IPS-18c (cell line): Measurements from ENCODE around the gene MTO1.
"Not testable (repeated sequence)": the region's sequence is repeated elsewhere in the genome, so short reads cannot be mapped to it uniquely, and the experiment has no call there.

ENCODE experiments used
- H3K4me3 ChIP-seq: 2 replicates; pipeline ENCODE4 v1.7.0; 2013; ENCODE audit warnings: low read depth, mild to moderate bottlenecking, low read length, moderate library complexity; ENCODE audit not compliant: insufficient read depth
- H3K9me3 ChIP-seq: one replicate; pipeline ENCODE4 v1.6.1; 2013; ENCODE audit warnings: mild to moderate bottlenecking, low read length, moderate library complexity; ENCODE audit not compliant: control insufficient read depth, insufficient read depth

Gene MTO1

DNA sequence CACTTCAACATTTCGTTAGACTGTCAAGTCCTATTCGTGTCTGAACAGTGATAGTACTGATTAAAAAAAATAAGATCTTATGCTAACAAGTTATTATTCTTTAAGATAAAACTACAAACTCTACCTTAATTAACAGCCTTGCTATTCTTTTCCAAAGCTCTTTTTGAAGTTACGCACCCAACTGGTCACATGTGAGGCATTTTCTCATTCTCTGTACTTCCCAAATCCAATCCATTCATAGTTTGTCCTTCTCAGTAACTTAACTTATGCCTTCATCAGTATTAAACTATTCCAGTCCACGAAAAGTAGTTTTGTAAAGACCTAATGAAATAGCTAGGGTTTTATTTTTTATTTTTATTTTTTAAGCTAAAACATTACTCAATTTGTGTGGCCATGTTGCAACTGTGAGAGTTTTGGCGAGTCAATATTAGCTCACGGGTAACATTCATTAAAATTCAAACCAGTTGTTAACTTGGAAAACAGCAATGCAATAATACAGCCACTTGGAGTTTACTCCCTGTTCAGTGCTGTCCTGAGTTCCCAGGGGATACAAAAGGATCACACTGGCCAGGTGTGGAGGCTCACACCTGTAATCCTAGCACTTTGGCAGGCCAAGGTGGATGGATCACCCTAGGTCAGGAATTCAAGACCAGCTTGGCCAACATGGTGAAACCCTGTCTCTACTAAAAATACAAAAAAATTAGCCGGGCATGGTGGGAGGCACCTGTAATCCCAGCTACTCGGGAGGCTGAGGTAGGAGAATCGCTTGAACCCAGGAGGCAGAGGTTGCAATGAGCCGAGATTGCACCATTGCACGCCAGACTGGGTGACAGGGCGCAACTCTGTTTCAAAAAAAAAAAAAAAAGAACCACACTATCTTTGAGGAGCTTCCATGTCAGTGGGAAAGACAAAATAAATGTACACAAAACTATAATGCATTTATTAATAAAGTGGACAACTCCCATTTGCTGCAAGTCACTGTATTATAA lies 87.2 kb downstream of the MTO1 start:
- Histone ChIP-seq H3K4me3 (no peak overlapping the region), H3K9me3 (no peaks in the 10 kb centered on the region)

DNA sequence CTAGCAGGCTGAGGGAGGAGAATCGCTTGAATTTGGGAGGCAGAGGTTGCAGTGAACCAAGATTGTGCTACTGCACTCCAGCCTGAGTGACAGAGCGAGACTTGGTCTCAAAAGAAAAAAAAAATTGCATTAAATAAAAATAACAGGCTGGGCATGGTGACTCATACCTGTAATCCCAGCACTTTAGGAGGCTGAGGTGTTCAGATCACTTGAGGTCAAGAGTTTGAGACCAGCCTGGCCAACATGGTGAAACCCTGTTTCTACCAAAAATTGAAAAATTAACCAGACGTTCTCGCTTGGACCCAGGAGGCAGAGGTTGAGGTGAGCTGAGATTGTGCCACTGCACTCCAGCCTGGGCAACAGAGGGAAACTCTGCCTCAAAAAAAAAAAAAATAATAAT lies 89.6 kb downstream of the MTO1 start:
- H3K9me3 ChIP-seq, result not testable (repeated sequence)

GRCh38 chr6:73555380-73555949 lies 93.9 kb downstream of the MTO1 start:
- H3K4me3 ChIP-seq, H3K9me3 ChIP-seq: not testable (repeated sequence)

More for the DNA sequence above, 89.6 kb downstream of the MTO1 start:
- H3K4me3 ChIP-seq, result not testable (repeated sequence)

DNA sequence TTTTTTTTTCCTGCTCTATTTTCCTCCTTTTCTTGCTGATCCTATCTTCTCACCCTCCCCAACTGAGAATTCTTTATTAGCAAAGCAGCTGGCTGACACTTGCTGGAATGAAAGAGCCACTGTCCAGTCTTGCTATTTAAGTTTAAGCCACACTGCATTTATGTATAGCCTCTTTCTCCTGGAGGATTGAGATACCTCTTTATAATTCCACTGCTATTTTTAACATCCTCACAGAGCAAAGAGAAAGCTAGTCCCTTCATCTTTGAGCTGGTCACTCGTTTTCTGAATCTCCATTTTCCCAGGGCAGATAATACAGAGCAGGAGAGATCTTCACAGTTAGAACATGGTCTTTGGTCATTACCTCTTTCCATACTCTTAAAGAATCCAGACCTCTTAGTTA lies 95.3 kb downstream of the MTO1 start:
- Histone ChIP-seq H3K9me3 (no peaks in the 10 kb centered on the region), H3K4me3 (no peak overlapping the region)
